Spinal cord (tissue), 4 donors: ENCODE data around the gene POU2AF1. TPM values are rescaled to one million over a fixed set of nuclear protein-coding genes. Genes with fewer than 3 reads are reported as not detected.

Experiments used
- polyA plus RNA-seq, 2 donors: library from polyadenylated mRNA; unstranded; fragments of 120-200 nt; gene quantifications; one replicate each; pipeline ENCODE4 v1.2.1, GENCODE V29; 2013; ENCODE audit not compliant: insufficient read length in 2 of 2
- small RNA-seq: library from RNA; depleted of rRNA; stranded (forward); fragments of <200 nt; gene quantifications from one replicate; pipeline ENCODE3, GENCODE V24; 2014; ENCODE audit warnings: low replicate concordance
- total RNA-seq, 2 donors: library from RNA; depleted of rRNA in 1 of 2; stranded (reverse); fragments of 120-200 nt in 1 of 2; fragments of >200 nt in 1 of 2; gene quantifications; one replicate each; pipeline versions ENCODE4 v1.2.3 to v1.2.4, GENCODE V29; 2013 to 2014

POU2AF1 gene
- total and polyA plus RNA-seq, 4 donors: 0.27 to 4.5 (median 0.51) TPM

Small RNA genes lying within 50 kb of the gene (small RNA-seq; reads per million reads assigned to genes)
- gene MIR4491: not detected
- gene RNU2-60P: not detected

Other genes starting within 250 kb of the POU2AF1 start
- not detected for gene POU2AF2, start 133.6 kb downstream of the POU2AF1 start, total RNA-seq
- not detected for gene POU2AF2, start 133.6 kb downstream of the POU2AF1 start, polyA plus RNA-seq
- gene POU2AF3, start 80.7 kb downstream of the POU2AF1 start, total RNA-seq: 1 to 10 TPM in 1 of 2 donors, under 1 TPM in 1; 0.20 to 2.5 TPM
- gene POU2AF3, start 80.7 kb downstream of the POU2AF1 start, polyA plus RNA-seq: 1 to 10 TPM; 2.7 to 3.5 TPM
- gene BTG4, start 133.1 kb upstream of the POU2AF1 start, total RNA-seq: under 1 TPM in 1 of 2 donors, not detected in 1; 0.39 TPM
- gene BTG4, start 133.1 kb upstream of the POU2AF1 start, polyA plus RNA-seq: not detected
- 10 to 100 TPM in 1 of 2 donors, 1 to 10 TPM in 1; 3.4 to 29.5 TPM for gene HOATZ, start 135.5 kb upstream of the POU2AF1 start, total RNA-seq
- gene HOATZ, start 135.5 kb upstream of the POU2AF1 start, polyA plus RNA-seq: 1 to 10 TPM; 6.5 to 7.6 TPM
- gene LAYN, start 161.4 kb upstream of the POU2AF1 start, total RNA-seq: 10 to 100 TPM; 13.5 to 16.4 TPM
- 10 to 100 TPM; 11.0 to 11.8 TPM for gene LAYN, start 161.4 kb upstream of the POU2AF1 start, polyA plus RNA-seq
- gene SIK2, start 223.2 kb upstream of the POU2AF1 start, total RNA-seq: 10 to 100 TPM; 19.8 to 26.6 TPM
- 10 to 100 TPM; 18.1 to 19.6 TPM for gene SIK2, start 223.2 kb upstream of the POU2AF1 start, polyA plus RNA-seq